Progenitor cell of endocrine pancreas (in vitro differentiated cells): ENCODE measurements around the gene NDUFS7. TPM values are rescaled to one million over a fixed set of nuclear protein-coding genes. Genes with fewer than 3 reads are reported as not detected.

Experiments
- DNase-seq: peaks from one replicate; pipeline ENCODE4 v3.0.0; 2021; ENCODE audit warnings: low spot score; ENCODE audit not compliant: unreplicated experiment
- H3K27ac Mint-ChIP-seq: 2 replicates; pipeline ENCODE4 v1.8.0; 2021; ENCODE audit warnings: mild to moderate bottlenecking, moderate library complexity, mixed read lengths
- H3K27me3 Mint-ChIP-seq: 2 replicates; pipeline ENCODE4 v1.8.0; 2021; ENCODE audit warnings: mixed read lengths
- H3K36me3 Mint-ChIP-seq: 2 replicates; pipeline ENCODE4 v1.8.0; 2022; ENCODE audit warnings: mixed read lengths; ENCODE audit not compliant: insufficient read depth
- H3K4me1 Mint-ChIP-seq: 2 replicates; pipeline ENCODE4 v1.8.0; 2021; ENCODE audit warnings: low read depth, mixed read lengths
- H3K4me3 Mint-ChIP-seq: 2 replicates; pipeline ENCODE4 v1.8.0; 2021; ENCODE audit warnings: low read depth, mild to moderate bottlenecking, moderate library complexity, mixed read lengths
- H3K9me3 Mint-ChIP-seq: 2 replicates; pipeline ENCODE4 v1.8.0; 2021; ENCODE audit warnings: low read depth, mixed read lengths
- total RNA-seq: library from RNA; stranded (reverse); gene quantifications from 2 replicates; pipeline ENCODE4 v1.2.1, GENCODE V29; 2021
- TF ChIP-seq, protein P1 (sequence below): fragments of 200-600 bp; sonication (generic); IDR thresholded peaks from one replicate; pipeline ENCODE4 v1.5.0; 2021; ENCODE audit warnings: antibody characterized with exemption, mild to moderate bottlenecking; ENCODE audit not compliant: unreplicated experiment

Gene NDUFS7
- total RNA-seq, 1 donor from 2014 or later: 62.4 TPM

- H3K27me3 Mint-ChIP-seq: no peaks in the 10 kb centered on the region
- peaks cover 6% of the 10 kb centered on the region for H3K4me1 Mint-ChIP-seq
- H3K27ac Mint-ChIP-seq: no peak overlapping the region
- TF ChIP-seq, protein P1, sequence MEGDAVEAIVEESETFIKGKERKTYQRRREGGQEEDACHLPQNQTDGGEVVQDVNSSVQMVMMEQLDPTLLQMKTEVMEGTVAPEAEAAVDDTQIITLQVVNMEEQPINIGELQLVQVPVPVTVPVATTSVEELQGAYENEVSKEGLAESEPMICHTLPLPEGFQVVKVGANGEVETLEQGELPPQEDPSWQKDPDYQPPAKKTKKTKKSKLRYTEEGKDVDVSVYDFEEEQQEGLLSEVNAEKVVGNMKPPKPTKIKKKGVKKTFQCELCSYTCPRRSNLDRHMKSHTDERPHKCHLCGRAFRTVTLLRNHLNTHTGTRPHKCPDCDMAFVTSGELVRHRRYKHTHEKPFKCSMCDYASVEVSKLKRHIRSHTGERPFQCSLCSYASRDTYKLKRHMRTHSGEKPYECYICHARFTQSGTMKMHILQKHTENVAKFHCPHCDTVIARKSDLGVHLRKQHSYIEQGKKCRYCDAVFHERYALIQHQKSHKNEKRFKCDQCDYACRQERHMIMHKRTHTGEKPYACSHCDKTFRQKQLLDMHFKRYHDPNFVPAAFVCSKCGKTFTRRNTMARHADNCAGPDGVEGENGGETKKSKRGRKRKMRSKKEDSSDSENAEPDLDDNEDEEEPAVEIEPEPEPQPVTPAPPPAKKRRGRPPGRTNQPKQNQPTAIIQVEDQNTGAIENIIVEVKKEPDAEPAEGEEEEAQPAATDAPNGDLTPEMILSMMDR: no peak
- H3K4me3 Mint-ChIP-seq: no peak overlapping the region
- H3K36me3 Mint-ChIP-seq: peaks cover 13% of the 10 kb centered on the region
- no peaks in the 10 kb centered on the region for H3K9me3 Mint-ChIP-seq
- no peak for DNase-seq
These were observed 3.4 kb downstream of the NDUFS7 start for GRCh38 chr19:1386945-1387683.

DNA sequence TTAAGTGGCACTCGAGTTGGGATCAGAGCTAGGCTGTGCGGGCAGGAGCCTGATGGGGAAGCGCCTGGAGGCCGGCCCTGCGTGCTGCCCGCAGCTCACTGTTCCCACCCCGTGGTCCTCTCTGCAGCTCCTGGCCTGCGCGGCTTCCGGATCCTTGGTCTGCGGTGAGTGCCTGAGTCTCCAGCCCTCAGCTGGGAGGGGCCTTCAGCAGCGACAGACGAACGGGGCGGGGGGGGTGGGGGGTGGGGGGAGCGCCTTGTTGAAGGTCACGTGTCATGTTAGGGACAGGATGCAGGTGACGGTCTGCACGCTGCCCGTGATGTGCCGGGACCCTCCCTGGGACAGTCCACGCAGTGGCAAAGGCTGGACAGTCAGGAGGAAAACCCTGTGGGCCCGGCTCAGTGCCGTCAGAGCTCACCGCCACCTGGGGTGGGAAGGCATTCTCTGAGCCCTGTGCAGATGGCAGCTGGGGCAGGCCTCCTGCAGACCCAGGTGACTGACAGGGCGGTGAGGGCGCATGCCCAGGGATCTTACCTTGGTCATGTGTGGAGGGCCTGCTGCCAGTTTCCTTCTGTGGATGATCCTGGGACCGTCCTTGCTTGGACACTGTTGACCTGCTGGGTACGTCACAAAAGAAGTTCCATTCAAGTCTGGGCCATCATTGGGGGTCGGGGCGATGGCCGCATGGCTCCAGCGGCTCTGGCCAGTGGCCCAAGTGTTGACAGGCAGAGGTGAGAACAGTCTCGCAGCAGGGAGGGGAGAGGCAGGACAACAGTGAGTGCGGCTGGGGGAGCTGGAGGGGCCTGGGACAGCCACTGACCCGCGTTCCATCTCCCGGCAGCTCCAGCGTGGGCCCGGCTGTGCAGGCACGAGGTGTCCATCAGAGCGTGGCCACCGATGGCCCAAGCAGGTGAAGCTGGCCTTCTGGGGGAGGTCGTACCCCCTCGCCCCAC, 4.3 kb downstream of the NDUFS7 start:
- Mint-ChIP-seq H3K4me1 (peaks cover 6% of the 10 kb centered on the region), H3K27ac (no peak overlapping the region), H3K36me3 (peaks cover 15% of the 10 kb centered on the region), H3K27me3 (no peaks in the 10 kb centered on the region), H3K4me3 (no peak overlapping the region), H3K9me3 (no peaks in the 10 kb centered on the region)
- TF ChIP-seq, protein P1: no peak
- no peak for DNase-seq

DNA sequence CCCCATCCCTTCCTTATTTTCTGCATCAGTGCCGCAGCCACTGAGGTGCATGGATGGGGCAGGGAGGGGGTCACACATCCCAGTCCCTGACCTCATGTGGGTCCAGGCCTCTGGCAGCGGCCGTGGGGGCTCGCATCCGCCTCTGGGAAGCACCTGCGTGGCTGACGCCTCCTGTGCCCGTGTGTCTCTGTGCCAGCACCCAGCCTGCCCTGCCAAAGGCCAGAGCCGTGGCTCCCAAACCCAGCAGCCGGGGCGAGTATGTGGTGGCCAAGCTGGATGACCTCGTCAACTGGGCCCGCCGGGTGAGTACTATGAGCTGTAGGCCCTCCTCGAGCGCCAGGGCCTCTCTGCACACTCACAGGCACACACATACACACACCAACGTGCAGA, 4.9 kb downstream of the NDUFS7 start:
- no peak overlapping the region for H3K4me3 Mint-ChIP-seq
- H3K27me3 Mint-ChIP-seq: no peaks in the 10 kb centered on the region
- peaks cover 13% of the 10 kb centered on the region for H3K36me3 Mint-ChIP-seq
- H3K4me1 Mint-ChIP-seq: peaks cover 4% of the 10 kb centered on the region
- TF ChIP-seq, protein P1: no peak
- no peak for DNase-seq
- H3K27ac Mint-ChIP-seq: no peak overlapping the region
- no peaks in the 10 kb centered on the region for H3K9me3 Mint-ChIP-seq

DNA sequence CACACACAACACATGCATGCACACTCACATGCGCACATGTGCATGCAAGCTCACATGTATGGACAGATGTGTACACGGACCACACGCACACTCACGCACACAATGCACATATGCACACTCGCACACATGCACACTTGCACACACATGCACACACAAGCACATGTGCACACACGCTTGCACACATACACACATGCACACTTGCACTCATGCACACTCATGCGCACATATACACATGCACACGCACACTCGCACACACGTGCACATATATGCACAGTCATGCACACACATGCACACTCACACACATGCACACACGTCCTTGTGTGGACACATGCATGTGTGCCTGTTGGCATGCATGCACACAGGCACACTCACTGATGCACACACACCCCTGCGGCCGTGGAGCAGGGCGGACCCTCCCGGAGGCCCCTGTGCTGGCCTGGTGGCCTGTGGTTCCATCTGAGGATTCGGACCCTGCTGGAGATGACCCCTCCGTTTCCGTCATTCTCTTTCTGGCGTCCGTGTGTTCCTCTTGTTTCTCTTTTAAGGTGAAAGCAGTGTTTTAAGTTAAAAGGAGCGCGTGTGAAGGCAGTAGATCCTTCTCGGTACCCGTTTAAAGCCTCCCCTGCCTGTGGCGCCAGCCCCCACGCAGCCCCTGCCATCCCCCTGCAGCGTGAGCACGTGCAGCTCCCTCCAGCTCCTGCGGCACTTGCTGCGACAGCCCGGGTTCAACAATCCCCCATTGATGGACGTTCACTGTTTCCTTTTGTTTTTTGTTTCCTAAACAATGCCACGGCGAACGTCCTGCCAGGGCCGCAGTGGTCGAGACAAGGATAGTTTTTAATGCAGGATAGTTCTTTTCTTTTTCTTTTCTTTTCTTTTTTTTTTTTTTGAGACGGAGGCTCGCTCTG, 5.6 kb downstream of the NDUFS7 start:
- Mint-ChIP-seq H3K27me3 (no peaks in the 10 kb centered on the region), H3K4me1 (peaks cover 4% of the 10 kb centered on the region), H3K27ac (no peak overlapping the region), H3K36me3 (peaks cover 13% of the 10 kb centered on the region), H3K4me3 (no peak overlapping the region), H3K9me3 (no peaks in the 10 kb centered on the region)
- TF ChIP-seq, protein P1: no peak
- no peak for DNase-seq
